DOHH2 (cell line): ENCODE data around the gene BSN.

Experiments used
- H3F3A ChIP-seq: fragments of 200-600 bp; sonication (generic), shearing (Covaris generic); 2 replicates; pipeline ENCODE4 v1.6.0; 2016; ENCODE audit warnings: antibody characterized with exemption, mild to moderate bottlenecking; ENCODE audit not compliant: control insufficient read depth, insufficient read depth
- H3K27ac ChIP-seq: fragments of 200-600 bp; sonication (generic); 2 replicates; pipeline ENCODE4 v1.5.1; 2014; ENCODE audit warnings: low read depth, mild to moderate bottlenecking, low read length, moderate library complexity
- H3K27me3 ChIP-seq: fragments of 200-600 bp; sonication (generic); 2 replicates; pipeline ENCODE4 v1.6.1; 2014; ENCODE audit warnings: mild to moderate bottlenecking, low read length, mixed read lengths; ENCODE audit not compliant: control insufficient read depth
- H3K36me3 ChIP-seq: fragments of 200-600 bp; sonication (generic); 2 replicates; pipeline ENCODE4 v1.6.1; 2014; ENCODE audit warnings: mild to moderate bottlenecking, low read length, moderate library complexity, mixed read lengths; ENCODE audit not compliant: control insufficient read depth
- H3K4me1 ChIP-seq: fragments of 200-600 bp; sonication (generic); 2 replicates; pipeline ENCODE4 v1.6.1; 2014; ENCODE audit warnings: mild to moderate bottlenecking, low read length, mixed read lengths; ENCODE audit not compliant: control insufficient read depth
- H3K4me2 ChIP-seq: fragments of 200-600 bp; sonication (generic); 2 replicates; pipeline ENCODE4 v1.6.0; 2014; ENCODE audit warnings: mild to moderate bottlenecking, low read length, moderate library complexity
- H3K4me3 ChIP-seq: fragments of 200-600 bp; sonication (generic); 2 replicates; pipeline ENCODE4 v1.5.1; 2014; ENCODE audit warnings: mild to moderate bottlenecking, low read length, mixed read lengths
- H3K79me2 ChIP-seq: fragments of 200-600 bp; sonication (generic); 2 replicates; pipeline ENCODE4 v1.6.1; 2014; ENCODE audit warnings: mild to moderate bottlenecking, low read length, mixed read lengths; ENCODE audit not compliant: control insufficient read depth
- H3K9me2 ChIP-seq: fragments of 200-600 bp; sonication (generic); replicated peaks from 2 replicates; pipeline ENCODE4 v1.6.1; 2014; ENCODE audit warnings: mild to moderate bottlenecking, low read length, mixed read lengths; ENCODE audit not compliant: control insufficient read depth
- H3K9me3 ChIP-seq: fragments of 200-600 bp; sonication (generic); 2 replicates; pipeline ENCODE4 v1.6.1; 2014; ENCODE audit warnings: antibody characterized with exemption, low read length, mixed read lengths; ENCODE audit not compliant: control insufficient read depth, insufficient read depth
- H4K20me1 ChIP-seq: fragments of 200-600 bp; sonication (generic); 2 replicates; pipeline ENCODE4 v1.6.0; 2014; ENCODE audit warnings: low read depth, mild to moderate bottlenecking, antibody characterized with exemption, low read length, moderate library complexity; ENCODE audit not compliant: control insufficient read depth, insufficient read depth
- EZH2phosphoT487 ChIP-seq: fragments of 200-600 bp; sonication (generic); IDR thresholded peaks from 2 replicates; pipeline ENCODE4 v1.6.1; 2017; ENCODE audit warnings: borderline replicate concordance, mild to moderate bottlenecking, antibody characterized with exemption, low read length, moderate library complexity, mixed read lengths
- TF ChIP-seq, protein P1 (sequence below): fragments of 200-600 bp; sonication (generic); IDR thresholded peaks from one replicate; pipeline ENCODE4 v1.5.1; 2014; ENCODE audit warnings: antibody characterized with exemption, mild to moderate bottlenecking, low read depth, low read length; ENCODE audit not compliant: poor library complexity, severe bottlenecking

BSN gene

DNA sequence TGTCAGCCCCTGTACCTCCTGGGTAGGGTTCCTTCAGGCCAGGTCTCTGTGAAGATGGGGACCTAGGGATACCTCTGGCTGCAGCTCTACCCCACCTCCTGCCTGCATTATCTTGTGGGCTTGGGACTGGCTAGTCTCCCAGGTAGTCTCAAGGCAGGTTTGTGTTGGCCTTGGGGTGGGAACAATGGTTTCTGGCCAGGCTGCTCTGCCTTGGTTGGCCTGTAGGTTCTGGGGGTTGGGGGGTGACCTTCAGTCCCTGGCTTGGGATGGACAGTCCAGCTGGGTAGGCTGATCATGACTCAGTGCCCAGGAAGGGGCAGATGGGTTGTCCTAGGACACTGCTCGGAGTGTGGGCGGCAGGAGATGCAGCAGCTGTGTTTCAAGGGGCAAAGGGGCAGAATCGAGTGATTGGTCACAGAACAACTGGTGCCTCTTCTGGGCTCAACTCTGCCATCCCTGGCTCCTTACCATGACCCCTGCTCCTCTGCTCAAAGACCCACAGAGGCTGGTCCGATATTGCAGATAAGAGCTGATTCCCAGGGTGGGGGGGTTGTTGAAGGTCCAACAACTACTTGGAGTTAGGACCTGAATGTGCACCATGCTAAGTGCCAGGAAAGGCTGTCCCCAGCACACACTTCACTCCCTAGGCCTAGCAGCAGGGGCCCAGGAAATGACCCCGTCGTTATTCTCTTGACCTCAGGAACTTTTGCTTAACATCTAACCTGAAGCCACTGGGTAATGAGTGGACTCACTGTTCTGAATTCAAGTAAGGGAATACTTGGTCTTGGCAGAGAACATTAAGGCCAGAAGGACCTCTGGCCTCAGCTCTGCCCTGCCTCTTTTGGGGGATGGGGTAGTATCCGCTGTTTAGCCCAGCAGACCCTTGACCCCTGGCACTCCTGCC lies 18.1 kb upstream of the BSN start:
- Histone ChIP-seq H3K4me3 (no peak overlapping the region), H3F3A (no peaks in the 10 kb centered on the region), H3K9me3 (no peaks in the 10 kb centered on the region), H3K27ac (no peak overlapping the region), H3K36me3 (peaks cover 15% of the 10 kb centered on the region), H4K20me1 (no peaks in the 10 kb centered on the region), H3K4me1 (peaks cover 21% of the 10 kb centered on the region), H3K9me2 (no peaks in the 10 kb centered on the region), H3K79me2 (no peaks in the 10 kb centered on the region), H3K27me3 (no peaks in the 10 kb centered on the region), H3K4me2 (no peak overlapping the region)
- TF ChIP-seq, protein P1, sequence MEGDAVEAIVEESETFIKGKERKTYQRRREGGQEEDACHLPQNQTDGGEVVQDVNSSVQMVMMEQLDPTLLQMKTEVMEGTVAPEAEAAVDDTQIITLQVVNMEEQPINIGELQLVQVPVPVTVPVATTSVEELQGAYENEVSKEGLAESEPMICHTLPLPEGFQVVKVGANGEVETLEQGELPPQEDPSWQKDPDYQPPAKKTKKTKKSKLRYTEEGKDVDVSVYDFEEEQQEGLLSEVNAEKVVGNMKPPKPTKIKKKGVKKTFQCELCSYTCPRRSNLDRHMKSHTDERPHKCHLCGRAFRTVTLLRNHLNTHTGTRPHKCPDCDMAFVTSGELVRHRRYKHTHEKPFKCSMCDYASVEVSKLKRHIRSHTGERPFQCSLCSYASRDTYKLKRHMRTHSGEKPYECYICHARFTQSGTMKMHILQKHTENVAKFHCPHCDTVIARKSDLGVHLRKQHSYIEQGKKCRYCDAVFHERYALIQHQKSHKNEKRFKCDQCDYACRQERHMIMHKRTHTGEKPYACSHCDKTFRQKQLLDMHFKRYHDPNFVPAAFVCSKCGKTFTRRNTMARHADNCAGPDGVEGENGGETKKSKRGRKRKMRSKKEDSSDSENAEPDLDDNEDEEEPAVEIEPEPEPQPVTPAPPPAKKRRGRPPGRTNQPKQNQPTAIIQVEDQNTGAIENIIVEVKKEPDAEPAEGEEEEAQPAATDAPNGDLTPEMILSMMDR: no peak
- TF ChIP-seq EZH2phosphoT487: no peak

DNA sequence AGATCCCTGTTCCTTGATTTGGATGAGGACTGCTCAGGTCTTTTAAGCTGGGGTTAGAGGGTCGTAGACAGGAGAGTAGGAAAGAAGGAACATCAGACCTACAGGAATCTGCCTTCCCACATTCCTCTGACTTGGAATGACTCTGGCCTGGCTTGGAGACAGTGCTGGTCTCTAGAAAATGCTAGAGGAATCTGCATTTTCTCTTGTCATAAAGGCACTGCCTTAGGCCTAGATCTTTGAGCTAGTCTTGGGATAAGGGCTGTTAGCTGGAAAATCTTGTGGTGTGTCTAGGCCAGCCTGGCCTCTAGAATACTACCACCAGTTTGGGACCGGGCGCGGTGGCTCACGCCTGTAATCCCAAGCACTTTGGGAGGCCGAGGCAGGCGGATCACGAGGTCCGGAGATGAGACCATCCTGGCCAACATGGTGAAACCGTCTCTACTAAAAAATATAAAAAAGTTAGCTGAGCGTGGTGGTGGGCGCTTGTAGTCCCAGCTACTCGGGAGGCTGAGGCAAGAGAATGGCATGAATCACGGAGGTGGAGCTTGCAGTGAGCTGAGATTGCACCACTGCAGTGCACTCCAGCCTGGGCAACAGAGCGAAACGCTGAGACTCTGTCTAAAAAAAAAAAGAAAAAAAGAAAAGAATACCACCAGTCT lies 17.3 kb upstream of the BSN start:
- Histone ChIP-seq H3F3A (no peaks in the 10 kb centered on the region), H3K4me3 (no peak overlapping the region), H3K27me3 (no peaks in the 10 kb centered on the region), H3K4me1 (peaks cover 21% of the 10 kb centered on the region), H4K20me1 (no peaks in the 10 kb centered on the region), H3K4me2 (no peak overlapping the region), H3K36me3 (peaks cover 7% of the 10 kb centered on the region), H3K27ac (no peak overlapping the region), H3K79me2 (no peaks in the 10 kb centered on the region), H3K9me2 (no peaks in the 10 kb centered on the region), H3K9me3 (no peaks in the 10 kb centered on the region)
- TF ChIP-seq, protein P1: no peak
- no peak for TF ChIP-seq EZH2phosphoT487

DNA sequence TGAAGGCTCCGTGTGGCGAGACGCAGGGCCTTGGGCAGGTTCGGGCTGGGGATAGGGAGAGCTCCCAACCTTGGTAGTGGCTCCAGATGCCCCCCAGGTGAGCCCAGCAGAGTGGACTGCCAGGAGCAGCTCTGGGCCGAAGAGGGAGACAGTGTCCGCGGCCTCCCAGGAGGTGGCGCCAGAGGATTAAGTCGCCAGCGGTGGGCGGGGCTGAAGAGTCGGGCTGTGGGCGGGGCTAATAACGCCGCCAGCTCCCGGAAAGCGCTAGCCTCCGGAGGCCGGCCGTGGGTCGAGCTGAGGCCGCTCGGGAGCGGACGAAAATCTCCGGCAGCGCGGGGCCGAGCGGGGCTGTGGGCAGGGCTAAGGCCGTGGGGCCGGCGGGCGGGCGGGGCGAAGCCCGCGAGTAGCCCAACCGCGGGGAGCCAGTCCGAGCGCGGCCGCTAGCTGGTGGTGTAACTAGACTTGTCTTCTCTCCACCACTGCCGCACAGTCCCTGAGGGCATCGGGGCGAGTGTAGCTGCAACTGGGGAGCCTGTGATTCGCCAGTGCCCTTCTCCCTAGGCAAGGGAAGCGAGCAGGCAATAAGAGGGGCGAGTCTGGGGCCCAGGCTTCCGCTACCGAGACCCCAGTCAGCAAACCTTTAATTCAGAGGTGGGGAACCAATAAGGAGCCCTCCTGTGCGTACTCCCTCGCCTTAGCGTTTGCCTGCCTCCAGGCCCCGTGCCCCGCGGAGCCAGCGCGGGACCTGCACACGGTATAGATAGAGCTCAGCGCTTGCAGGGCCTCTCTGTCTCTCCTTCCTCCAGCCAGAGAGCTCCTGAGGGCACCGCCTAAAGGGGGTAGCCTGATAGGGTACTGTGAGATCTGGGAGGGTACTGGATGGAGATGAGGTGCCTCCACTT lies 14.4 kb upstream of the BSN start:
- no peaks in the 10 kb centered on the region for H3K9me2 ChIP-seq
- no peaks in the 10 kb centered on the region for H3K9me3 ChIP-seq
- TF ChIP-seq, protein P1: peak; percentile 97
- TF ChIP-seq EZH2phosphoT487: no peak
- peak overlapping the region; percentile 87 for H3K4me2 ChIP-seq
- H3K79me2 ChIP-seq: no peaks in the 10 kb centered on the region
- H3K27ac ChIP-seq: peak overlapping the region; percentile 10; the same call in 1 of the 2 replicates
- peaks cover 13% of the 10 kb centered on the region for H3K27me3 ChIP-seq
- no peaks in the 10 kb centered on the region for H3K36me3 ChIP-seq
- peak overlapping the region; percentile 76 for H3K4me3 ChIP-seq
- no peaks in the 10 kb centered on the region for H4K20me1 ChIP-seq
- H3F3A ChIP-seq: no peaks in the 10 kb centered on the region
- H3K4me1 ChIP-seq: peaks cover 21% of the 10 kb centered on the region
